Measurements from ENCODE around the gene TTF2.

- TF ChIP-seq SAP30 (IDR thresholded peaks at IDR 0.05; ENCODE audit: borderline replicate concordance, insufficient read depth, low read depth, low read length, poor library complexity, severe bottlenecking) (no peak), ZNF592 (IDR thresholded peaks at IDR 0.05) (no peak), KDM4B (IDR thresholded peaks at IDR 0.05; ENCODE audit: borderline replicate concordance in 2 of 2, low read depth in 1 of 2) (no peak), CTCF (IDR thresholded peaks at IDR 0.05 in 2 of 3, conservative IDR thresholded peaks at IDR 0.05 in 1 of 3; ENCODE audit: insufficient read depth in 2 of 3, low read depth in 1 of 3, low read length in 3 of 3) (no peak), MAFK (IDR thresholded peaks at IDR 0.05; ENCODE audit: low read length) (no peak)
Measured at GRCh38 chr1:117069220-117069844, 9.2 kb downstream of the TTF2 start.

All from K562 (cell line).